GM18907 (cell line): Measurements from ENCODE around the gene NTM.

Experiments
- ATAC-seq: cut with Tn5 transposase; IDR thresholded peaks from one replicate; pipeline ENCODE4 v1.9.1; 2021; ENCODE audit warnings: mild to moderate bottlenecking, moderate library complexity; ENCODE audit not compliant: unreplicated experiment

Gene NTM

GRCh38 chr11:131372234-131372962, 2.0 kb downstream of the NTM start:
- ATAC-seq: no peak

DNA sequence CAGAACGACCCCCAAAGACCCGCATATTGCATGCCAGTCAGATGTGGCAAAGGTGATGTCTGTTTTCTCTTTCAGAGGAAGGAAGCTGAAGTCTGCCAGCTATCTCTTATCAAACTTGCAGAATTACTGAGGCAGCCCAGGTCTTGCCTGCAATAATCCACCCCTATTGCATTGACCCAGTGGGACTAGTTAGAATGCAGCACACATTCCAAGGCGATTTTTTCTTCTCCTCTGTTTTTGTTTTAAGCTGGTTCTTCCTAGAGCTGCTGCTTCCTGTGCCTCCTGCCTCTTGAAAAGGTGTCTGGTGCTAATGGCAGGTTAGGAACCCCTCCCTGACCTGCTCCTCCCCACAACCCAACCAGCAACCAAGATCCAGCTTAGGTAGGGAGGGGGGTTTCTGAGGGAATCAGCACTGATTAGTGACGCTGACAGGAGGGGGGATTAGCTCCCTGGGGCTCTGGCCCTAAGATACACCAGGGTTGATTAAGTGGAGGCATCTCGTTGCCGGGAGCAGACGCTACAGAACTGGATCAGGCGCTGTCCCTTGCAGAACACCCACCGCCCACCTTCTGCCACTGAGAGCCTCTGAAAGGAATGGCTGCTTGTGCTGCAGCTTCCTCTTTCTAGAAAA, 2.8 kb downstream of the NTM start:
- no peak for ATAC-seq

DNA sequence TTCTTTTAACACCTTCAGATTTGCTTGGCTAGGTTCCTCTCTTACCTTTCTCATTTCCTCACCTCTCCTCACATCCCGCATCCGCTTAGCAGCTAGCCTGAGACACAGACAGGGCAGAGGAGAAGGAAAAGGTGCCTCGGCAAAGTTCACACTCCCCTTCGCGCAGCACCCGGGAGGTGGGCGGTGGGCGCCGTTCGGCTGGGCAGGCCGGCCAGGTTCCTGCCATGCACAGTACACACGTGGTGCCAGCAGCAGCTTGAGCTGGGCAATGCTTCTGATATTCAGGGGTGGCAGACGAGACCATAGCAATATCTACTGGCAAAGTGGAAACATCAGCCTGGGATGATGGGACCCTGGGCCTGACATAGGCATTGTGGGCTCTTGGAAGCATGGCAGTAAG, 3.3 kb downstream of the NTM start:
- no peak for ATAC-seq

GRCh38 chr11:131375421-131375820, 5.0 kb downstream of the NTM start:
- ATAC-seq: no peak

DNA sequence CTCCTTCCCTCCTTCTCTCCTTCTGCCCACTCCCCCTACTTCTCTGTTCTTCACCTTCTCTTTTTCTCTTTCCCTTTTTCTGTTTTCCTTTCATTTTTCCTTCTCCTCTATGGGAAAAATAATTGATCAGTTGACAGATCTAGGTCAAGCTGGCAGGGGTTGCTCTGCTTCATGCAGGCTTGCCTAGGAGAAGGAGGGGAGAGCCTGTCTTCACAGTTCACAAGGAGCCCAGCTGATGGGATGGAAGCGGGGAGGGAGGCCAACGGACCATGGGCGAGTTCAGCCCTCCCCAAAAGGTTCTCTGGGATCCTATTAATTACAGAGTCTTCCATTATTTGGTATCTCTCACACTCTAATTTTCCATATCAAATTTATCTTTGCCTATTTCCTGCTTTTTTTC, 5.5 kb downstream of the NTM start:
- no peak for ATAC-seq

DNA sequence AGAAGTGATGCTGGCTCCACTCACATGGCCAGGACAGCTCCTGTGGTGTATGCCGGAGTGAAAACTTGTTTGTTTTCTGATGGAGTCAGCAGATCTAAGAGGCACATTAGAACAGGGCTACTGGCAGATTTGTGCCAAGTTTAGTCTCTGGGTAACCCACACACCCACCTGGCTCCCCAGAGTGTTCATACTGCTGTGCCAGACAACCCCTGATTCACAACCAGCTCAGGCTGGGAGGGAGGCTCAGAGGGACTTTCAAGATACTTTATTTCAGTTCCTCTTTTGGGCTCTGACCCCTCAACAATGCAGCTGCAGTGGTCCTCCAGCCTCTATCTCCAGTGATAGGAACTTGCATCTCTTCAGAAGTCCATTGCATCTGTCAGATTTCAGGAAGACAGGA, 8.5 kb downstream of the NTM start:
- ATAC-seq: peak; percentile 89

DNA sequence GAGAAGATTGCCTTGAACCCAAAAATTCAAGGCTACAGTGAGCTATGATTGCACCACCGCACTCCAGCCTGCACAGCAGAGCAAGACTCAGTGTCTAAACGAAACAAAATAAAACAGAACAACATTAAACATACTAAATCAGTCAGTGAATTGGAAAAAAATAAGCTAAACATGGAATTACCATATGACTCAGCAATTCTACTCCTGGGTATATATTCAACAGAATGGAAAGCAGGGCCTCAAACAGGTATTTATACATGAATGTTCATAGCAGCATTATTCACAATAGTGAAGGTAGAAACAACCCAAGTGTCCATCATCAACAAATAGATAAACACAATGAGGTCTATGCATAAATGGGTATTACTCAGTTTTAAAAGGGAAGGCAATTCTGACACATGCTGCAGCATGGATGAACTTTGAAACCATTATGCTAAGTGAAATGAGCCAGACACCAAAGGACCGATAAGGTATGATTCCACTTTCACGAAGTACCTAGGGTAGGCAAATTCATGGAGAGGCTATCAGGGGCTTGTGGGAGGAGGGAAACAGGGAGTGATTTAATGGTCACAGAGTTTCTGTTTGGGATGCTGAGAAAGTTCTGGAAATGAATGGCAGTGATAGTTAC, 15.5 kb downstream of the NTM start:
- ATAC-seq: no peak

GRCh38 chr11:131386408-131386807, 16.0 kb downstream of the NTM start:
- ATAC-seq: no peak

GRCh38 chr11:131388030-131388429, 17.6 kb downstream of the NTM start:
- no peak for ATAC-seq

- ATAC-seq: no peak
Measured at GRCh38 chr11:131389582-131389981, 19.2 kb downstream of the NTM start.

DNA sequence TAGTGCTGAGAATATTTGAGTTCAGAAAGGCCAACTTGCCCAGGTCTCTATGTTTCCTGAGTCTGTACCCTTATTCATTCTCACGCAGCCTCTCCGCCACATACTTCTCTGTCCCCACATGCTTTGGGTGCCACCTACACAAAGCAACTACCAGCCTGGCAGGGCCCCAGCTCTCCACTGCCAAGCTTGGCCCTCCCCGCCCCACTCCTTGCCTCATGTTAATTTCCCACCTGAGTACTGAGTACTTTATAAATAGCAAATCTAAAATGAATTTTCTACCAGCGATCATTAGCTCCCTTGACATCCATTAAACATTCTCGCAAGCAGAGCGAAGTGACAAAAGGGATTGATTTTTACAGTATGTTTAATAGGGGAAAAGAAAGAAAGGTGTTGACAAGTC, 20.8 kb downstream of the NTM start:
- no peak for ATAC-seq

DNA sequence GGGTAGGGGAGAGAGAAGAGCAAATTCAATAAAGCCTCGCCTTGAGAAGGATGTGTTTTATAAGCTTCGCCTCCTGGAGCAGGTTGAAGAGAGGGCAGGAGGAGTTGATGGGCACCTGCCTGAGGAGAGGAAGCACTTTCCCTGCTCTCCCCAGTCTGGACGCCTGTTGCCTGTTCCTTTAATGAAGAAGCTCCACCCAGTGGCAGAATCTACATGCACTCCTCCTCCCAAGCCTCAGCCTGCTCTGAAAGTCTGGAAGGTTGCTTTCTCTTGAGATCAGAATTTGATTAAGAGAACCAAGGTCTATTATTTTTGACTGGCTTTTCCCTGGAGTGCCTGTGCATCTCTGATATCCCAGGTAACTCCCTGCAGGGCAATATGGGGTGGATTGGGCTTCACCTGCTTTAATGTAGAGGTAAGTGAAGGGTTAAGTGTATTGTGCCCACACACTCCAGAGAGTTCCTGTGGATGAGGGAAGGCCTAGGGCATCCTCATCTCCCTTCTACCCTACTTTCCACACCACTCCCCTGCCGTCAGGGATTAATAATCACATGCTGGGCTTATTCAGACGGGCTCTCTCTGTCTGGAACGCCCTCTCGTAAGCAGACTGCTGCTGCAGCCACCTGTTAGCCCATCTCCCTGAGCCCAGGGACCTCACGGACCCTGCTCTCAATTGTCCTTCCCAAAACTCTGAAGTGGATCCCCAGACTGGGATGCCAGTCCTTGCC, 22.3 kb downstream of the NTM start:
- ATAC-seq: no peak

DNA sequence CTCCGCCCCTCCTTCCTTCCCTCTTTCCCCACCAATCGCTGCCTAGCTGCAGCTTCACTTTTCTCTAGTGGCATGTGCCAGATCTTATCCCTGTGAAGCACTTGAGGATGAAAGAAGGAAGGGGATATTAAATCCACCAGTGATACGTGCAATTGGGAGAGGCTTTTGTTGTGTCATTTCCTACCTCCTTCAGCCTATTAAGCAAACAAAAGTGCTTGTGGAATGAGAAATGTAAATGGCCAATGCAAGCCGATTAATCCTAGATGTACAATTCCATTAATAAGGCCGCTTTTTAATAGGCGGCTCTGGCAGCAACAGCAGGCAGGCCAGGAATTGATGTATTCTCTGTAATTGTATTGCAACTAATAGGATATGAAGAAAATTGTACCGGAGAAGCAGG, 23.3 kb downstream of the NTM start:
- ATAC-seq: no peak

- ATAC-seq: no peak
Measured at GRCh38 chr11:131397675-131398074, 27.3 kb downstream of the NTM start.

DNA sequence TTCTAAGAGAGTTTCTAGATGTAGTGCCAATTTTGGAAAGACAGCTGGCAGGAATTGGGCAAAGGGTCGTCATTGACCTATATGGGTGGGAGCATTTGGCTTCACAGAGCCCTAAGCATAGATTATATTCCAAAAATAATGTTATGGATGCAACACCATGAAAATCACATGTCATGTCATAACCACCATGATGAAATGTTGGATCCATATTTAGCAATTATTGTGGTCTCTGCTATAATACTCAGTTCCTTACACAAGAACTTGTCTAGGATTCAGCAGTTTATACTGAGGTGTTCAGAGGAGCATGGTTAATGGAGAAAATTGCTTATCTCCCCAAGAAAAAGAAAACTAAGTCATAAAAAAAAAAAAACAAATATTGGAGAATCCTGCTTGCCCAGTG, 31.6 kb downstream of the NTM start:
- no peak for ATAC-seq

- ATAC-seq: no peak
Measured at GRCh38 chr11:131404010-131404409, 33.6 kb downstream of the NTM start.

DNA sequence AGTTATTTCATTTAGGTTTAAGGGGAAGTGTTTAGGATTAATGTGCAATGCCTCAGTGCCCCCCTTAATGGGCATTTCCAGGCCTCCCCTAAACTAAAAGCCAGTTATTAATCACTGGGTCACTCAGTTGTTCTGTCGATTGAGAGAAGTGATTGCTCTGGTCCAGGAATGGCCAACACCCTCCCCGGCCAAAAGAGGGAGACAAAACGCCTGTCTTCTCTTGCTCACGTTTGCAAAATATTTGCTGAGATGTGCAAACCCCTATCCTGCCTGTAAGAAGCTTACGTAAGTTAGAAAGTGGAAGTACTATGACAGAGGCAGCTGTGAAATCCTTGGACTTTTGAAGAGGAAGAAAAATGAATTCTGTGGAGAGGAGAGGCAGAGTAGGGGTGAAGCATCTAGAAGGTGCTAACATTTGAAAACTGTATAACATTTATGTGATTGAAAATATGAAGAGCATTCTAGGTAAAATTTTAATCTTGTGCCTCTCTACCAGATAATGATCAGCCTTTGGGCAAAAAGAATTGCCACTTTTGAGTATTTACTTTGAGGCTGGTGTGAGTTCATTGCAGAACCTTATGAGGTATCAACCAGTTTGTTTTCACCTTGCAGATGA, 37.7 kb downstream of the NTM start:
- ATAC-seq: no peak

GRCh38 chr11:131409345-131409744, 38.9 kb downstream of the NTM start:
- ATAC-seq: no peak

DNA sequence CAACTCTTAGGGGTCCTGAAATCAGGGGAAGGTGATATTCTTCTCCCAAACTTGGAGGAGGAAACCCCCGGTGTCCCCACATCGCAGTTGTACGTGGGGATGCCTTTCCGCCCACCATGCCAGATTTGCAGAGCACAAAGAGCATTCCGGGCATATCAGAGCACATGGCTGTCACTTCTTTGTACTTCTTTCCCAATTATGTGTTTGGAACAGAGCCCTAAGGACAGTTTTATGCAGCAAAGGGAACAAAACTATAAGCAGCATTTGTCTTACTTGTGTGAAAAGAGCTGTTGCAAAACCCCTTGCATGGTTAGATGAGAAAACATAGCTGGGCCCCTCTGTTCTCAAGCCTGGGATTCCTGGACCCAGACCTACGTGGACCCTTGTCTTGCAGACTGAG, 41.2 kb downstream of the NTM start:
- no peak for ATAC-seq

- ATAC-seq: no peak
Measured at GRCh38 chr11:131412061-131412460, 41.6 kb downstream of the NTM start.

DNA sequence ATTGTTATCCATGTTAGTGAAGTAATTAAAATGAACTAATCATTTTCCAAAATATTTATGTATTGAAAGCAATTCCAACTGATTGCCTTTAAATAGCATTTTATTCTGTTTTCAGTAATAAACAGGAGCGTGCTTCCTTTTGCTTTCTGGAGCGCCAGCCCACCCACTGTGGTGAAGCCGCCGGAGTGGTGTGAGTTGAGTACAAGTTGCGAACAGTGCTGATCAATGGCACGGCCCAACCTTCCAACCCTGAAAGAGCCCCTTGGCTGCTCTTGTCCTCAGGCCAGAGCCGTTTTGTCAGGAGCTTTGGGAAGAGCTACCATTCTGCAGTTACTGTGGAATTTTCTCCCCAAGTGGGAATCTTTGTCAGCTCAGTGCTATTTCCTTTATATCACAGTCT, 42.8 kb downstream of the NTM start:
- ATAC-seq: no peak
